Middle frontal gyrus (tissue), 1 donor: ENCODE data around the gene MED15.

Experiments
- DNase-seq: peaks from one replicate; pipeline ENCODE4 v3.0.0-alpha.2; 2015; ENCODE audit warnings: low spot score; ENCODE audit errors: extremely low spot score

MED15 gene

GRCh38 chr22:20569059-20570058, 61.9 kb downstream of the MED15 start:
- no peak for DNase-seq

GRCh38 chr22:20571078-20571503, 63.7 kb downstream of the MED15 start:
- DNase-seq = no peak

GRCh38 chr22:20571531-20572007, 64.2 kb downstream of the MED15 start:
- DNase-seq = no peak

DNA sequence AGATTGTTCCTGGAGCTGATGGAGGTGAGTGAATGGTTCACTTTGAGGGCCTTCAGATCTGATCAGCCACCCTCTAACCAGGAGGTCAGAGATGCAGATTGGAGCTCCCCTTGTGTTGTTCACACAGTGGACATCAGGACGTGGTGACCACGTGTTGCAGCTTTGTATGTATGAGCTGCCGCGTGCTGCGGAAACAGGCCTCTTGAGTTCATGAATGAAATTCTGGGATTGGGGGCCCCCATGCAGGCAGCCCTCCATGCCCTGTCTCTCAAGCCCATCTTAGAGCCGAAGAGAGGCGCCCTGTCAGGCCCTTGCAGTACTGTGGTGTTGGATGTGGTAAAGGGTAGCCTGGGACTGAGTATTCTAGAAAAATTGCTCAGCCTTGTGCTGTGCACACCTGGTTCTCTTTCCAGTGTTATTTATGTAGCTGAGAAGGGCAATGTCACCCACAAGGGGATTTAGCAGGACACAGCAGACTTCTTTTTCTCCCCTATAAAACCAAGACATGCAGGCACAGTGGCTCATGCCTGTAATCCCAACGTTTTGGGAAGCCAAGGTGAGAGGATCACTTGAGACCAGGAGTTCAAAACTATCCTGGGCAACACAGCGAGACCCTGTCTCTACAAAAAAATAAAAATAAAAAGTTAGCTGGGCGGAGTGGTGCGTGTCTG, 64.9 kb downstream of the MED15 start:
- no peak for DNase-seq

GRCh38 chr22:20573176-20573832, 65.9 kb downstream of the MED15 start:
- no peak for DNase-seq

DNA sequence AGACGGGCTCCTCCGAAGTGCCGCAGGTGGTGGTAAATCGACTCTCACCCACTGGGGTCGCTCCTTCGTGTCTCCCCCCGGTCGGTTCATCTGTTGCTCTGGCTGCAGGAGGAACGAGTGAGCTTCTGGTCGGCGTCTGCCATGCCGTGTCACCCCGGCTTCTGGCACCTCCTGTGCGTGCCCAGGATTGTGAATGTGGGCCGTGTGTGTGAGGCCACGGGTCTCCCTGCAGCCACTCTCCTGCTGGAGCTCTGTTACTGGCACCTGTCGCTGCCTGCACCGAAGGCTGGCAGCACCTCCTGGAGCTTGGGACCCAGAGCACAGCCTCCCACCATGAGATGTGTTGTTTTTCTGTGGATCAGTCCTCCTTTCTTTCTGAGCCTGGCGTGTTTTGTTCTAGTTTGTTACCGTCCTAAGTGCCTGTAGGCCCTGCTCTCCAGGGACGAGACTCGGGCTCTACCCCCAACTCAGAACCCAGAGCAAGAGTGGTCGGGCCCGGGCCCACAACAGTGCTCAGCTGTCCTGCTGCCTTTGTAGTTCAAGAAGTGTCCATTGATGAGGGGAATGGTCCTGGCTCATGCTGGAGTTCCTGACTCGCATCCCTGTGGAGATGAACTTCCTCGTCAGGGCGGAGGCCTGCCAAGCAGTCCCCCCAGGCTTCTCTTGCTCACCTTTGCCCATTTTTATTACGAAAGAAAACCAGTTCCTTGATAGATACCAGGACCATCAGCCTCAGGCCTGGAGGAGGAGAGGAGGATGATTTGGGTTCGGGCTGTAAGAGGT, 66.6 kb downstream of the MED15 start:
- DNase-seq = no peak

- DNase-seq = no peak
Observed at GRCh38 chr22:20574920-20575353, 67.5 kb downstream of the MED15 start.

DNA sequence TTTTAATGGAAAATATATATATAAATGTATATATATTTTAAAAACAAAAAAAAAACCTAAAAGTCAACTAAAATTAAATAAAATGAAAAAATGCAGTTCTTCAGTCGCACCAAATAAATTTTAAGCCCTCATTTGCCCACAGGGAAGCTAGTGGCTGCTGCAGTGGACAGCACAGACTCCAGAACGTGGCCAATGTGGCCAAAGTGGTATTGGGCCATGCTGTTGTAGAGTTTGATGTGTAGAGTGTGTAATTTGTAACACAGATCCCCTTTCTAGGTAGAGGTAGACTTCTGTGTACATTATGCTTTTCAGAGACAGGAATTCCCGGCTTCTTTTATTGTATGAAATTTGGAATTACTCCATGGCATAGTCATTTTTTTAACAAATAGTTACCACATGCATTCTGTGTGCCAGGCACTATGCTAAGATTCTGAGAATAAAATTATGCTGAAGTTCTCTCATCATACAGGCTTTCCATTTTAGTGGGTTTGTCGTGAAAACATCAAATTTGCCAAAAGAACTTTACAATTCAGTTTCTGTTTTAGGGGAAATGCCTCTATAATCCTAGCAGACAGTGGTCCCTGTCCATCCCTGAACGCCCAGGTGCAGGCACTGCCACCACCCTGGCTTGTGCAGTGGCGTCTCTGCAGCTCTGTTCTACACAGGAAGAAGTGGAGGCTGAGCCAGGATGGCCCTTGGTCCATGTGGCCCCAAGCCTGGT, 68.5 kb downstream of the MED15 start:
- DNase-seq = no peak

- DNase-seq = no peak
Observed at GRCh38 chr22:20576445-20576816, 69.0 kb downstream of the MED15 start.

DNA sequence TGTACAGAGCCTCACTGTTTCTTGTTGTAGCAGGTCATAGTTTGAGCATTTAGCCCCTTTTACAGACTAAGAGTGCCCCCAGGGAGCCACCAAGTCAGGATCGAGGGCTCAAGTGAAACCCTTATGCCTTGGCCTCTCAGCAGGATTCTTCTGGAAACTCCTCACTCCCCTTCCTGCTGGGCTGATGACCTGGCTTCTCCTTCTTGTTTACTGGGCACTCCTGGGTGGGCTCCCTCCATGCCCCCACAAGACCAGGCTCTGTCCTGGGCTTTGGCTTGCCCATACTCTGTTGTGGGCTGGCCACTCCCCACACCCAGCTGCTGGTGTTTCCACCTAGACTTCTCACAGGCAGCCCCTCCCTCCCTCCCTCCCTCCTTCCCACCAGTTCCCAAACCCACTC, 69.6 kb downstream of the MED15 start:
- DNase-seq = no peak

GRCh38 chr22:20577549-20577975, 70.2 kb downstream of the MED15 start:
- no peak for DNase-seq

- no peak for DNase-seq
Observed at GRCh38 chr22:20578192-20578591, 70.8 kb downstream of the MED15 start.

DNA sequence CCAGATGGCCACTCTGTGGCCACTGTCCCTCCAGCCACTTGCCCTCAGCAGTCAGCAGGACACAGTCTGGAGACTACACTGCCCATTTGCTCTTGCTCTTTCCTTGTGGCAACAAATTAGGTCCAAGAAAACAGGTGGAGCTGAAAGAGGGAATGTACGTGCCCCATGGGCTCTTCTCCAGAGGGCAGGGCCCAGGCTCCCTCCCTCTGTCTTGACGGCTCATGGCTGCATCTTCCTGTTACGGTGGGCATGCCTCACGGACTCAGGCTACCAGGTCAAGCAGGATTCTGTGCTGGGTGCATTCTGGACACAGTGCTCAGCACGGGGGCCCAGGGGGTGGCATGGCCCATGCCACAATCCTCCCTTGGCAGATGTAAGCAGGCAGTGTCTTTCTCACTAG, 71.3 kb downstream of the MED15 start:
- DNase-seq = no peak

DNA sequence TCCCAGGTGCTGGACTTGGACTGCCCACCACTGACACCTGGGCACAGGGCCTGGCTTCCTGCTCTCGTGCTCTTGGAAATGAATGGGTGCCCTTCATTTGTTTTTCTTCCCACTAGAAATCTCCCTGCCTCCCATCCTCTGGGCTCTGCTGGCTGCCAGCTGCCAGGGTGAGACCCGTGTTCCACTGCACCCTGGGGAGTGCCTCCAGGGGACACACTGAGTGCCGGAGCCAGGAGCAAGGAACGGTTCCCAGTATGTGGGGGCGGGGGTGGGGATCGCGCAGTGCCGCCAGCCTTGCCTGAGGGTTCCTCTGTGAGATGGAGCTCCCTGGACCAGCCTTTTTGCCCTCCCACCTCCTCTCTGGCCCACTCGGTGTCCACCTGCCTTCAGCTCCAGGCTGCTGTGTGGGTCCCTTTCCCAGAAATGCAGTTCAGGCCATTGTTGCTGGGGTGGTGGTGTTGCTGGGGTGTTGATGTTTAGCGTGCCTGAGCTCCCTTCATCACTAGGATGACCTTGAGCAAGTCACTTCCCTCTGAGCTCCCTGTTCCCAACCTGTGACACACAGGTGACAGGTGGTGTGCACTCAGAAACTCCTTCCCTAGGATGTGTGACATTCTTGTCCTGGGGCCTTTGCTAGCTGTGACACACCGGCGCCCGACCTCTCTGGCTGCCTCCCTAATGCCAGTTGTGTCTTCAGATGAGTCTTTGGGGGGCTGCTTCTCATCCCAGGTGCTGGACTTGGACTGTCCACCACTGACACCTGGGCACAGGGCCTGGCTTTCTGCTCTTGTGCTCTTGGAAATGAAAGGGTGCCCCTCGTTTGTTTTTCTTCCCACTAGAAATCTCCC, 72.1 kb downstream of the MED15 start:
- no peak for DNase-seq

DNA sequence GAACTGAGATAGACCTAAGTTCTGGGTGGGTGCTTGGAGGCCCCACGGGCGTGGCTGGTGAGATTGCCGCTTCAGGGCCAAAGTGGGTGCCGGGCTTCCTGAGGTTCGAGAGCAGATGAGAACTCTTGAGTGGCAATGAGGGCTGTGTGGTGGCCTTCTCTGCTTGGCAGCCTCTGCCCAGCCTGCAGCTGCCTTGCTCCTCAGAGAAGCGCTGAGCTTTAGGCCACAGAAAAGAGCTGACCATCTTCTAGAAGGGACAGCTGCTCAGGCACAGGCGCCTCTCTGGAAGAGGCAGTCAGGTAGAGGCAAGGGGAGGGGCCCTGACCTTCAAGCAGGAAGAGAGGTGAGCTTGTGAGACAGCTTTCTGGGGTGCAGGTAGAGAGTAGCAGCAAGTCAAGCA, 72.8 kb downstream of the MED15 start:
- DNase-seq = no peak

DNA sequence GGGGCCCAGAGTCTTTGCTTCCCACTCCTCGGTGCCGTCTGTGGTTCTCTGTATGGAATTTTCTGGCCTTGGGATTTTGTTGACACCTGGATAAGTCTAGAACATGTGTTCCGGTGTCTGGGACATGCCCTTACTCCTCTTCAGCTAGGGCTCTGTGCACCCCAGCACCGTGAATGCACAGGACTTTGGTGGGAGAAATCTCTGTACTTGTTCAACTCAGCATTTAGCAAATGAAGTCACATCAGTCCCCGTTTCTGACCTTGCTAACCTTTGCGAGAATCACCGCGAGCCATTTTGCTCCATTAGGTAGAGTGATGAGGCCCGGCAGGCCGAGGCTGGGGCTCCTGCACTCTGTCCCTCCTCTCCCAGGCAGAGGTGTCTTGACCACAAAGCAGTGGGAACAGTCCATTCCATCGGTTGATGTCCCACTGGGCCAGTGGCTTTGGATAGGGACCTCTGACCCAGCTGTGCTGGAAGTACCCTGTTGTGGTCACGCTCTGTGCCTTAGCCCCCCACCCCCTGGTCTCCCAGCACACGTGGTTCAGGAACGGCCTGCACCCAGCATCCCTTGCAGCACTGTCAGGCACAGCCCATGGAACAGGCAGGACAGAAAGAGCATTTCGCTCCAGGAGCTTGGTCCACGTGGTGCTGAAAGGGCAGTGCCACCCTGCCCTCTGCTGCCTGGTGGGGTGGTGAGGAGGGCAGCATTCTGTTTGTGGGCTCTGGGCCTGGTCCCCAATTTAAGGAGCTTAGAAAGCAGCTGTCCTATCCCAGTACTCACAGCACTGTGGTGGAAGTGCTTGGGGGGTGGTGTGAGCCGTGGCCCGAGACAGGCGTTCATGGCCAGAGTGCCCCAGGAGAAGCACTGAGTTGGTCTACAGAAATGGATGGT, 73.4 kb downstream of the MED15 start:
- no peak for DNase-seq

DNA sequence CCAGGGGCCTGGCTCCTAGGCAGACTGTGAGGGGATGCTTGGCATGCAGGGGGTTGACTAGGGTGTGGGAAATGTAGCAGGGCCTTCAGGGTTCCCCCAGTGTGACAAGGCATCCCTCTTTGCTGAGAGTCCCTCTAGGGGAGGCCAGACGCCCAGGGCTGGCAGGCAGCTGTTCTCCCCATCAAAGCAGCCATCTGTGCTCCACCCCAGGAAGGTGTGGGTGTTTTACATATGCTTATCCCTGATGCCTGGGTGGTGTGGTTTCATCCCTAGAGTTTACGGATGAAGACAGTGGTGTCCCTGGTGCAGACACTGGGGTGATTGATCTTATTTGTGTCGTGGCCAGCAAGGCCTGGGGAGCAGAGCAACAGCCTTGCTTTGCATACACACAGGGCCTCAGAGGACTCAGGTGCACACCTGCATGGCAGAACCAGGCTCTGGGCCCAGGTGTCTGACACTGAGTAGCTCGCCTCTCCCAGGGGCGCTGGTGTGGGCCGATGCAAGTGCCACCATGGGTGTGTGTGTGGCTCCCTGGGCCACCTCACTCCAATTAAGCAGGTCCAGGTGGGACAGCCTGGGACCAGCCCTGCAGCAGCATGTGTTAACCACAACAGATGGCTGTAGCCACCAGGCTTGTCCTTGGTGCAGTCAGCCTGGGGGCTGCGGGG, 74.2 kb downstream of the MED15 start:
- DNase-seq = no peak

DNA sequence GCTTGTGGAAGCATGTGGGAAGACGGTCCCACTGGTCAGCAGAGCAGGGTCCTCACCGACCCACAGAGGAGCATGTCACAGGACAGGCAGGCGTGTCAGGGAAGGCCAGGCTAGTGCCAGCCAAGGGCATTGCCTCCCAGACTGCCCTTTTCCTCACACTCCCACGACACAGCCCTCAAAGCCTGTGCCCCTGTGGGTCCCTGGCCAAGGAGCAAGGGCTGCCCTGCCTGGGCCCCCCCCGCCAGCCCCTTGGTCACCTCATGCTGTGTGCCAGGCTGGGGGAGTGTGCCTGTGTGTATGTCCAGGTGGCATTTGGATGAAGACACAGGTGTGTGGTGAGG, 74.7 kb downstream of the MED15 start:
- no peak for DNase-seq
